GM21717 (cell line): ENCODE results near the gene AGFG1.
A peak's percentile ranks its signal among the peaks of the same experiment; 100 is the strongest.

Experiments used
- ATAC-seq: cut with Tn5 transposase; IDR thresholded peaks from one replicate; pipeline ENCODE4 v1.9.1; 2021; ENCODE audit warnings: mild to moderate bottlenecking, moderate library complexity; ENCODE audit not compliant: unreplicated experiment

Gene AGFG1

DNA sequence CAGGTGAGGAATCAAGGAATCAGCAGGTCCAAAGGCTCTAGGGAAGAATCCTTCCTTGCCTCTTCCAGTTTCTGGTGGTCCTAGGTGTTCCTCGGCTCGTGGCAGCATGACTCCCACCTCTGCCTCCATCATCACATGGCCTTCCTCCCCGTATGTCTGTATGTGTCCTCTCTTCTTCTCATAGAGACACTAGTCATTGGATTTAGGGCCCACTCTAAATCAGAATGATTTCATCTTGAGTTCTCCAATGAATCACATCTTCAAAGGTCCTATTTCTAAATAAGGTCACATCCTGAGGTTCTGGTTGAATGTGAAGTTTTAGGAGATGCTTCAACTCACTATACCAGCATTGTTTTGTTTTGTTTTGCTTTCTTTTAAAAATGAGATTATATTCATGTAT is 11.1 kb upstream of the AGFG1 start:
- ATAC-seq = no peak

GRCh38 chr2:227461811-227462461 is 10.0 kb upstream of the AGFG1 start:
- no peak for ATAC-seq

GRCh38 chr2:227462462-227462951 is 9.4 kb upstream of the AGFG1 start:
- peak; percentile 55 for ATAC-seq

DNA sequence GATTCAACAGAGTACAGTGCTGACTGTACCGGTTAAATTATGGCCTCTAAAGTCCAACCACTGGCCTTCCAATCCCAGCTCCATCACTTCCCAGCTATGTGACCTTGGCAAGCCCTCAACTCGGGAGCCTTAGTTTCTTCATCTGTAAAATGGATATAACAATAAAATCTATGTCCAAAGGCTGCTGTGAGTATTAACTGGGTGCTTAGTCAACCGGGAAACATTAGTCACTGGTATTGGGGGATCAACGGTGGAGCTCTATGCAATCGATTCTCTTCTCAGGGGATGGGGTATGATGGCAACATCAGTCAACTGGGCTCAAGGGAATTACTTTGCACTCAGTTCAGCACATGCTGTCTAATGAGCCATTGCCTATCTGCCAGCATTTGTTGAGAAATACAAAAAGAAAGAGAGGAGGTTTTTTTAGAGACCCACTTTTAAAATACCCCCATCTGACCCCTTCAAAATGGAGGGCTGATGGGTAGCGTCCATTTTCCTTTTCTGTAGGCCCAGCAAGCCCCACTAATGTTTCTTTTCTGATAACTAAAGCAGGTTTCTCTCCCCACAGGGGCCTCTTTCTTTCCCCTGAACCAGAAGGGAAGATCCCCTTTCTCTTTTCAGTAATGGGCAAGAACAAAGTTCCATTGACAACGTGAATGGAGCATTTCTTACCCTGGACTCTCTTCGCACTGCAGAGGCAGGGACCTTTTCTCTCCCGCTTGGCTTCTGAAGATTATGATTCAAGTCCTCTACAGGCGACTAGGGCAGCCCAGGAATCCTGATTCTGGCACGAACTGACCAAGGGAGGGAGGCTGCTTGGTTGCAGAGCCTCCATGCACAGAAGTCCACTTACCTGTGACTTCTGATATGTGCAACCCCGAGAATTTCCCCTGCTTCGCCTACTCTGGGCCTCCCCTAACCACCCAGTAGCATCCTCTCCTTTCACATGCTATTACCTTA is 8.7 kb upstream of the AGFG1 start:
- ATAC-seq = peak; percentile 41

DNA sequence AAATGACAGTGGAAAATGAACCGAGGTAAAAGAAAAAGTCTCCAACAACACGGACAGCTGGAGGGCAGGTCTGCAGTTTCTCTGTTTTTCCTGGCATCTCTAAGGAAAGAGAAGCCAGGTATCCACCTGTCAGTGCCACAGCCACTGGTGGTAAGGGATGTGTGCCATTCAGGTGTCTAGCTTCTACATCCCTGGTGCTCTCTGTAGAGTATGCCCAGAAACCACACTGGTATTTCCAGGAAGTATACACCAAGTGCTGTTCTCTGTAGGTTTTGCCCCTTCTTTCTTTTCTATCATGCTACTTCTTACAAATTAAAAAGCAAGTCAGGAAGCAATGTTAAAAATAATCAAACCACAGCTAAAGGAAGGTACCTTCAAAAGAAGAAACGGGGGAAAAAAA is 7.6 kb upstream of the AGFG1 start:
- no peak for ATAC-seq

- ATAC-seq = no peak
These were observed 7.1 kb upstream of the AGFG1 start for GRCh38 chr2:227464851-227465250.

DNA sequence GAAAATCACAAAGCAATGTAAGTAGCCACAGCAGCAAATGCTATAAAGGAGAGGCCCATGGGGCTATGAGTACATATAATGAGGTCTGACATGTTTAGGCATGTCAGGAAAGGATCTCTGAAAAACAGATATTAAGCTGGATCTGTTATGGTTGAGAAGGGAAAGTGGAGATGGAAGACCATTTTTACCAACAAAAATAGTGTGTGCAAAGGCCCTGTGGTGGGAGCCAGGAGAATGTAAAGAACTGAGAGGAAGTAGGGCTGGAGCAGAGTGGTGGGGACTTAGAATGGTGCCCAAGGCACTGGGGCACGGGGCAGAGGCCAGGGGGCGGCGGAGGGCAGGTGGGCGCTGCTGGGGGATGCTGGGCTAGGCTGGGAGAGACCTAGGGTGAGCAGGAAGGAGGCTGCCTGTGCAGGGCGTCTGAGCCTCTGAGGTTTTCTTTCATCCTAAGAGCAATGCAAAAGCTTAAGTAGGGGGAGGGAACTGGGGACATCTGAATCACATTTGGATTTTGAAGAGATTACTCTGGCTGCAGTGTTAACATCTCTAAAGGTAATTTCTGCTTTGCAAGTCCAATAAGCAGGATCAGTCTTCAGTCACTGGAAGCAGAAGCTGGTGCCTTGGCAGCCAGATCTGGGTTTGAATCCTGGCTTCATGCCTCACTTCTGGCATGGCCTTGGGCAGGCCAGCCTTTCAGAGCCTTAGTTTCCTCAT is 4.9 kb upstream of the AGFG1 start:
- no peak for ATAC-seq

GRCh38 chr2:227471412-227471811 is 544 bp upstream of the AGFG1 start:
- no peak for ATAC-seq

GRCh38 chr2:227472265-227473121 is 537 bp downstream of the AGFG1 start:
- peak; percentile 63 for ATAC-seq

- ATAC-seq = no peak
These were observed 1.1 kb downstream of the AGFG1 start for GRCh38 chr2:227473122-227473461.

DNA sequence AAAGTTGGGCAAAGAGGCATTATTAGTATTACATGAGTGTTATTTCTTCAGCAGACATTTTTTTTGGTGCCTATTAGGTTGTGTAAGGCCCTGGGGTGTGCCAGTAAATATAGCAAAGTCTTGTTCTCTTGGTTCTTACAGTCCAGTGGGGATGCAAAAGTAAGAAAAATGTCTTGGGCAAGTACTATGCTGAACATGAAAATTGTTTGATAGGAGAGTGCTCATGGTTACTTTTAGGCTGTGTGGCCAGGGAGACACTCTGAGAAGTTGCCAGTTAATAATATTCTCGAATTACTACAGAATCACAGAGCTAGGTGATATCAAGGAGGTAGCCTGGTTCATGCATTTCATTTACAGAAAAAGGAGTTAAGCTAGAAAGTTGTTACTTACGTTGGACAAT is 1.9 kb downstream of the AGFG1 start:
- no peak for ATAC-seq

DNA sequence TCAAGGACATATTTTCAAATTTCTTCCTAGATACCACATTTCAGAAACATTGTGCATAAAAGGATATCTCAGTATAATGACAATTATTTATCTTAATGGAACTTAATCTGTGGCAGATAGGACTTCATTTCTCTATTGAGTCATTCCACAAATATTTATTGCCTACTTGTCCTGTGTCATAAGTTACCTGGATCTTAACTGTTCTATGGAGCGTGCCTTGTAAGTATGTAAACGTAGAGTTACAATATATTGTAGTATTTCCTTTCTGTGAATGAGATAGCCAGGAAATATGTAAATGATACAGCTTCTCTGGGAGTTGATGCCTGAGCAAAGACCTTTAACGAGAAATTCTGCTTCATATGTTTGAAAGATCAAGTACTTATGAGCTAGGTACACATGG is 2.5 kb downstream of the AGFG1 start:
- ATAC-seq = no peak

DNA sequence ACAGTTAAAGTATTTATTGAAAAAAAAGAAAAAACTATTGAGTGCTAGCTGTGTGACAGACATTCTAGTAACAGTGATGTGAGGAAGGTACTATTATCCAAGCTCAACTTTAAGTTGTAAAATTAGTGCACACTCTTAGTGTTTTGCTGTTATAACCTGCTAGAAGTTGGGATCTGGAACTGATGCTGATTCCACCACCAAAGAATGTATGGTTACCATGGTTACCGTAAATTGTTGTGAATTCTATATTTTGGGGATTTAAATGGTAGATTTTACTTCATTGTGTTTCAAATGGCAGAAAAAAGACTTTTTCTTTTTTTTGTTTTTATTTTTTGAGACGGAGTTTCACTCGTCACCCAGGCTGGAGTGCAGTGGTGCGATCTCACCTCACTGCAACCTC is 5.3 kb downstream of the AGFG1 start:
- no peak for ATAC-seq

GRCh38 chr2:227479865-227480475 is 8.0 kb downstream of the AGFG1 start:
- no peak for ATAC-seq

GRCh38 chr2:227480528-227480927 is 8.6 kb downstream of the AGFG1 start:
- ATAC-seq = peak; percentile 43

GRCh38 chr2:227482638-227483340 is 10.8 kb downstream of the AGFG1 start:
- peak; percentile 90 for ATAC-seq

DNA sequence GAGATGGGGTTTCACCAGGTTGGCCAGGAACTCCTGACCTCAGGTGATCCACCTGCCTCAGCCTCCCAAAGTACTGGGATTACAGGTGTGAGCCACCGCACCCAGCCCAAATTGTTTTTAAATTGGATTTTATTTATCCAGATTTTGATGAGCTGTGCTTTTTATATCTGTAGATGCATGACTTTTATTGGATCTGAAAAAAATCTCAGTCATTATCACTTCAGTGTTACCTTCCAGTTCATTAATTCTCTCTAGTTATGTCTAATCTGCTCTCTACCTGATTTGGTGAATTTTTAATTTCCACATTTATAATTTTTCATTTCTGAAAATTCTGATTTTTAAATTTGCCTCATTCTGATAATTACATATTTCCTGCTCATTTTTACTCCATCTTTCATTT is 13.5 kb downstream of the AGFG1 start:
- no peak for ATAC-seq

GRCh38 chr2:227486688-227487087 is 14.7 kb downstream of the AGFG1 start:
- ATAC-seq = no peak

DNA sequence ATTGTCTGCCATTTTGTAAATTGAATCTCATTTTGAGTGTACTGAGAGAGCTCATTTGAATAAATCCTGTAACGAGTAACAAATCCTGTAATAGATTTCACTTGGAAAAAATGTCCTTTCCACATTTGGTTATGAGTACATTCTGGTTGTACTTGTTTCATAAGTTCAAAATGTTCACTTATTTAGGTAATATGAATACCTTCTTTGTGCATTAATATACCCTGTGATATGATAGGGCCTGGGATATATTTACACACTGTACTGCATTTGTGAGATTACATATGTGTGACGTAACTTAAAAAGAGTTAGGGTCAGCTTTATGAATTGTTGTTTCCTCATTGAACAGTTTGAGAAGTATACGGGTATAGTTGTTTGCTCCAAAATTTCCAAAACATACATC is 16.1 kb downstream of the AGFG1 start:
- no peak for ATAC-seq

- no peak for ATAC-seq
These were observed 19.4 kb downstream of the AGFG1 start for GRCh38 chr2:227491386-227491785.
